ENCODE data around the gene UQCR11. TPM values are rescaled to one million over a fixed set of nuclear protein-coding genes. Genes with fewer than 3 reads are reported as not detected.

Gene UQCR11
- total RNA-seq, 1 donor from 2014 or later, result 81.9 TPM

DNA sequence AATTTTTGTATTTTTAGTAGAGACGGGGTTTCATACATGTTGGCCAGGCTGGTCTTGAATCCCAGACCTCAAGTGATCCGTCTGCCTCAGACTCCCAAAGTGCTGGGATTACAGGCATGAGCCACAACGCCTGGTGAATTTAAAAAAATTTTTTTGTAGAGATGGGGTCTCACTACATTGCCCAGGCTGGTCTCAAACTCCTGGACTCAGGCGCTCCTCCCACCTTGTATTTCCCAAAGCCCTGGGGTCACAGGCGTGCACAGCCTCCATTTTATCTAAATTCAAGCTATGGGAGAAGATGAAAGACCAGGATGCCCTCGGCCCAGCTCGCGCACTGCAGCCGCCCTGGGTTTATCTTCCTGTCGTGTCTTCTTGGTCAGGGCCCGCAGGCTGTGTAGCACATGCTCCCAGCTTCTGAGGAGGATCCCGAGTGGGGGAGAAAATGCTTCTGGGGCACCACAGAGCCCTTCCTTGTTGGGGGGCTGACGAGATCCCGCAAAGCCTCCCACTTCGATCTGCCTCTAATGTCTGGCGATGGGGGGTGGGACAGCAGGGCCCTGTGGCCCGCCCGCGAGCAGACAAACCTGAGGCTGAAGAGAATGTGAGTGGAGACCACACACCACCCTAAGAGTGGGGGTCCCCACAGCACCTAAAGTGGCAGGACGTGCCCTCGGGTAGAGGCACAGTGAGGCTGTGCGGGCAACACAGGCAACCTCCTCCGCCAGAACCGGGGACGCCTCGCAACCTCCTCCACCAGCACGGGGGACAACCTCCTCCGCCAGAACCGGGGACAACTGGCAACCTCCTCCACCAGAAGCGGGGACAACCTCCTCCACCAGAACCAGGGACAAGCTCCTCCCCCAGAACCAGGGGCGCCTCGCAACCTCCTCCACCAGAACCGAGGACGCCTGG, 31.3 kb upstream of the UQCR11 start:
- no peak for DNase-seq (ENCODE audit: low read depth, low spot score)

DNA sequence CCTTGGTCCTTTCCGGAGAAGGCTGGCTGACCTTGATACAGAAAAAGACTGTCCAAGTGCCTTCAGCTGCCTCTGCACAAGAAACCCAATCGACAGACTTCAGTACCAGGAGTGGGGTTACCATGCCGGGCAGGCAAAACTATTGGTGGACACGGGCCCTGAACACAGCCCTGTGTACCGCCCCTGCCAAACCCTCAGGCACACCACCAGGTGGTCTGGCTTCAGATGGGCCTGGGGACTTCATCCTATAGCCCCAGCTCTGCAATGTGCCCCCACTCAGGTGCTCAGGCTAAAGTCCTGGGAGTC, 29.6 kb upstream of the UQCR11 start:
- no peak for DNase-seq (ENCODE audit: low read depth, low spot score)

DNA sequence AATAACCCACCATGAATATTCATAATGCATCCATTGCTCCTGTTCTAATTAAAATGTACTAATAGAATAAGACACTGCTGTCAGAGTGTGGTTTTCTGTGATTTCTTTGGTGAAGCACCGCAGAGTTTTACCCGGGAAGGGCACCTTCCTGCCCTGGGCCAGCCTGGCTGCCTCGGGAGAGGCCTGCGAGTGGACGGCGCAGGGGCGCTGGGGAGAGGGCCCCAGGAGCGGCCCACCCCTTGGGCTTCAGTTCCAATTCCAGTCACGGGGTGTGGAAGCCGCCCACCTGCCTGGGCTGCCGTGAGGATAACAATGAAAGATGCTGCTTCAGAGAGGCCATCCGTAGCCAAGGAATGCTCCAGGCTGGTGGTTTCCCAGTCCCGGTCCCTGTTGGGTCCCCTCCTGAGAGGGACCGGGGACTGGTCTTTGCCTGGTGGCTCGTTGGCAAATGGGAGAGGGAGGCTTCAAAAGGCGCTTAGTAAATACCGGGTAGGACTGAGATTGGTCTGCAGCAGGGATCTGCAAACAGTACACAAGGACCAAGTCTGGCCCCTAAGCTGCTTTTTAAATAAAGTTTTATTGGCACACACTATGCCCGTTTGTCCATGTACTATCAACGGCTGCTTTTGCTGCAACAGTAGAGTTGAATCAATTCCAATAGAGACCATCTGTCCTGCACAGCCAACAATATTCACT, 29.1 kb upstream of the UQCR11 start:
- no peak for DNase-seq (ENCODE audit: low read depth, low spot score)

DNA sequence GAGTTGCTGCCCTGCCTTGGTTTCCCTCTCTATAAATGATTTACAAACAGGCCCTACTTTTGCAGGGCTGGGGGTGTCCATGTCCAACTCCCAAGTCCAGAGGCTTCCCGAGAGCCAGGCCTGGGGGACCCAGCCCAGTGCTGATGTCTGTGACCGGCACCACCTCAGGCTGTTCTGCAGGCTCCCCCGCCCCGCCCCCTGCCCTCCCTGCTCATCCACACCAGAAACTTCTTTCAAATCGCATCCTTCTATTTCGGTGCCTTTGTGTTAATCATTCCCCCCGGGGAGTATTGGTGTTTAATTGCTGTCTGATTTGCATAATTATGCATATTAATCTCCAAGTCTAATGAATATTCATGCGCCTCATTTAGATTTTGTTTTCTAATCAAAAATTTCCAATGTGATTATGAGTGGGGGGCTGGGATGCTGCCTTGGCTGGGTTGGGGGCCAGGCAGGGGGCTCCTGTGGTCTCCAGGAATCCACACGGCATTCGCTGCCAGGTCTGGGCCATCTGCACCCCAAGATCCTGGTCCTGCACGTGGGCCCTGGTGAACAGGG, 28.1 kb upstream of the UQCR11 start:
- no peak for DNase-seq (ENCODE audit: low read depth, low spot score)

DNA sequence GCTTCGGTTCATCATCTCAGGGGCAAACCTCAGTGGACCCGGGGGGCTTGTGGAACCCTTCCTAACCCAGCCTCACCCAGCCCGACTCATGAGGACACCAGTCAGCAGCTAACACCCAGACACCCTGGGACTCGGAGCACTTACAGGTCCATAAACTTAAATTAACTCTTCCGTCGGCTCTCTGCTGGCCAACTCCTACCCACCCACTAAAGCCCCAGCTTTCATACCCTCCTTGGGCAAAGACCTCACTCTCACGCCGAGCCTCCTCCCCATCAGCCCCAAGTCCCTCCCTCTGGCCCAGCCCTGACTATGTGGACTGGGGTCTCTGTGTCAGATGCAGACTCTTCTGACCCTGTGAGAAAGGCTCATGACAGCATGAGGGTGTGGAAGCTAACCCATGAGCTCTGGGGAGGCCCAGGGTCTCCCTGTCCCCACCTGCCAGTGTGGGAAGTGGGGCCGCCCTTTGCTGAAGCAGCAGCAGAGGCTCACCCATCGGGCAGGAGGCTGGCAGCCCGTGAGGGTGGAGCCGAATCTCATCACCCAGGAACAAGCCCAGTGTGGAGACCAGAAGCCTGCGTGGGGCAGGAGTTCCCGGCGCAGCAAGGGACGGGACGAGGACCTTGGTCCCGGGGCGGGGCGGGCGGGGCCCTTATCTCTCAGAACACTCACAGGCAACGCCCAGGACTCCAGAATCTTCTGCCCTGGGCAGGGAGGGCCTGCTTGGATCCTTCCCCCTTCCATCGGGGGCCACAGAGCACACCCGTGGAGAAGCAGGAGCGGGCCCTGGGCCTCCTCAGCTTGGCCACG, 27.4 kb upstream of the UQCR11 start:
- no peak for DNase-seq (ENCODE audit: low read depth, low spot score)

DNA sequence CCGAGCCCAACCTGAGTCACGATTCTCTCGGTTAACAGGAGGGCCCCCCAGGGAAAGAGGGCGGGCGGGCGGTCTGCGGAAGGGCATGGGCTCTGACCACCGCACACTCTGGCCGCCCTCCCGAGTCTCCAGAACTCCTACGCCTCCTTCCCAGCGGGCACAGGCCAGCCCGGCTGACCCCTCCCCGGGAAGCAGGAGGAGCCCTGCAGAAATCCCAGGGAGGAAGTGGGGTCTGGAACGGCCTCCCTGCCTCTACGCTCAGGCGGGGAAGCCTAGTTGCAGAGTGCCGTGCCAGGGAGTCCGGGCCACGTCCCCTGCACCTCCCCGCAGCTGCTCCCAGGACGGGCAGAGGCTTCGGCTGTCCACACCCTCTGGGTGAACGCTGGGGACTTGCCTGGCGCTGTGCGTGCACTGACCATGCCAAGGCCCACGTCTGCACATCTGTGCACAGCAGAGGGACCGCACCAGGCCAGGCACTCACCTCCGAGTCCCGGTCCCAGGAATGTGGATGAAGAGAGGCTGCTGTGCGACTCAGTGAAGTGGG, 26.4 kb upstream of the UQCR11 start:
- DNase-seq (ENCODE audit: low read depth, low spot score), result no peak

DNA sequence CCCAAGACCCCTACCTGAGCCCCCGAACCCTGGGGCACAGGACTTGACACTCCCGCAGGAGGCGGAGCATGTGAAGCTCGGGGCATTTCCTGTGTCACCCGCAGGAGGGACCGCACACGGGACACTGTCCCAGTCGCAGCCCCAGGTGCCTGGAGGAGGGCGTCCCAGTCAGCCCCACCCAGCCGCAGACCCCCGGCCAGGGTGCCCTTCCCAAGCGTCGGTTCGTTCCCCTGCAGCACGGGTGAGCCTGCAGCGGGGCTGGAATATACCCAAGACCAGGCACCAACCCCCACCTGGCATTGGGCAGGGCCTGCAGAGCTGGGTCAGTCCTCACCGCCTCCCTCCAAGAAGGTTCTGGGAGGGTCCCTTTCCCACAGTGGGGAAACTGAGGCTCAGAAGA, 25.5 kb upstream of the UQCR11 start:
- no peak for DNase-seq (ENCODE audit: low read depth, low spot score)

DNA sequence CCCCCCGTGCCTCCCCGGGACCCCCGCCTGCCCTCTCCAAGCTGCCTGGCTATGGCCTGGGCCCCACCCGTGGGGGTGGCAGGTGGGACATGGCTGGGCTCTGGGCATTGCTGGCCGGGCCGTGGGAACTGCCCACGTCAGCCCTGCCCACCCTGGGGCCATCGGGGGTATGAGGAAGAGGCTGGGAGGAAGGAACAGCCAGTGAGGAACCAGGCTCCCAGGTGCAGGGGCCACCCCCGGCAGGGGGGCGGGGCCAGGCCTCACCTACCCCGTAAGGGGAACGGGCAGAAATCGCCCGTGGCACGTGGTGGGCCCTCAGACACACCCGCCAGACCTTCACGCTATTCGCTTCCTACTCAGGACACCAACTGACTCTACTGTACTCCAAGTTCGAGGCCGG, 24.8 kb upstream of the UQCR11 start:
- DNase-seq (ENCODE audit: low read depth, low spot score), result no peak

DNA sequence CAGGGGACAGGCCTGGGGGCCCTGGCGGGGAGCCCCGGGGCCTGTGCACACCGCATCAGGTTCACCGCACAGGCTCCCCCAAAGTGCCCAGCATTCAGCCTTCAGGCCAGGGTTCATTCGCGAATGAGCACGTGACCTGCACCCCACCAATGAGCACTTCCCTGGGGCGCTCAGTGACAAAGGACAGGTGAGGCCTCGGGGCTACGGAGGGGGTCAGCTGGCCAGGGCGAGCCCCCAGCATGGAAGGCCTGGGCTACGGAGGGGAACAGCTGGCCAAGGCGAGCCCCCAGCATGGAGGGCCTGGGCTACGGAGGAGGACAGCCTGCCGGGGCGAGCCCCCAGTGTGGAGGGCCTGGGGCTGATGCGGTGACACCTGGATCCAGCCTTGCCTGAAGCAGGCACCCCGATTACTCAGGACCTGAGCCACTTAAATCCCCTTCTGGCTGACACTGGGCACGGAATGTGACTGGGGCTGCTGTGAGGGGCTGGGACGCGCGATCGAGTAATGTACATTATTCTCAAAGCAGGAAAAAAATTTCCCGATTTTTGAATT, 24.1 kb upstream of the UQCR11 start:
- DNase-seq (ENCODE audit: low read depth, low spot score), result no peak

DNA sequence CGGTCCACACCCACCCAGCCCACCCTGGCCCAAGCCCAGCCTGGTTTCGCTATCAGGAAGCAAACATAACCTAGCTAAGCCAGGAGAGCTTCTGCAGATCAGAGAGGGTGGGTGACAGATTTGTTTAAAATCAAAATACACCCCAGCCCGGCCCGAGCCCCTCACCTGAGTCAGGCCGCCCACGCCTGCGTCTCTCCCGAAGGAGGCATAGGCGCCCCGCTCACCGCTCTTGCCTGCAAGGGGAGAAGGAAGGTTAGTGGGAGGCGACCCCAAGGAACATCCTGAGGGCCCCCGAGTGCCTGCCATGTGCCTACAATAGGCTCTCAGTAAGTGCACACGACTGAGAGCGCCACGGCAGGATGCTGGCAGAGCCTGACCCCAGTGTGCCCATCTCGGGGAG, 21.9 kb upstream of the UQCR11 start:
- DNase-seq (ENCODE audit: low read depth, low spot score), result no peak

DNA sequence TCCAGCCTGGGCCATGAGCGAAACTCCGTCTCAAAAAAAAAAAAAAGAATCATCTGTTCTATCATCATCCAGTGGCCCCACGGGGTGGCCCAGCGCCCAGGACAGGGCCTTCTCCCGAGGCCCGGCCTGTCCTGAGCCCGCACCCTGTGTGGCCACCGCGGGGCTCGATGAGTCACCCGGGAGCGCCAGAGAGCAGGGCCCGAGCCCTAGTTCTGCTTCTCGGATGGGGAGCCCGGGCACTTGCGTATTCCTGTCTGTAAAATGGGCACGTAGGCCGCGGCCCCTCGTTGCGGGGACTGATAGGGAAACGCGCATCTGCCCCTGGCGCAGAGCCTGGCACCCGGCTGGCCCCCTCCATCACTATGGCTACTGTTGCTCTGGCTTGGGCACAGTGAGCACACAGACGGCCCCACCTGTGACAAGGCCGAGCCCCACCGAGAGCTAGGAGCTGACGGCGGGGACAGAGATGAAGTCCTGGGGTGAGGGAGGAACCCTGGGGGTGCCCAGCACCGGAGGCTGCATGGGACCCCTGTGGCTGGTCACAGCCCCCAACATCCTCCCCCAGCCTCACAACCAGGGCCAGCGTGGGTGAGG, 21.3 kb upstream of the UQCR11 start:
- no peak for DNase-seq (ENCODE audit: low read depth, low spot score)

DNA sequence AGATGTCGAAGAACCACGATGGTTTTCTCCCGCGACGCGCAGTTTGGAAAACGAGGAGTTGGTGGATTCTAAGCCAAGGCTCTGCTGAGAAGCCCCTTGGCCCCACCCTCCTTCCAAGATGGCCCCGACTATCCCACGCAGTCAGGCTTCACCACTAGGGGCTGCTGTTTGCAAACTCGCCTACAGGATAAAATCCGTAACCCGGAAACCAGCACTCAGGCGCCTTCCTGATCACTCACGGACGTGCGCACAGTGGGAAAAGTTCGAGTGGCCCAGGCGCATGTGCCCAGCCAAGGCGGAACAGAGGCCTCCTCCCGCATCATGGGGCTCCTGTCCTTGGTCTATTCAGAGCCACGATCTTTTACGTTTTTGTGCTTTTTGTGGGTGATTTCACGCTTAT, 19.2 kb upstream of the UQCR11 start:
- DNase-seq (ENCODE audit: low read depth, low spot score), result peak; percentile 29

DNA sequence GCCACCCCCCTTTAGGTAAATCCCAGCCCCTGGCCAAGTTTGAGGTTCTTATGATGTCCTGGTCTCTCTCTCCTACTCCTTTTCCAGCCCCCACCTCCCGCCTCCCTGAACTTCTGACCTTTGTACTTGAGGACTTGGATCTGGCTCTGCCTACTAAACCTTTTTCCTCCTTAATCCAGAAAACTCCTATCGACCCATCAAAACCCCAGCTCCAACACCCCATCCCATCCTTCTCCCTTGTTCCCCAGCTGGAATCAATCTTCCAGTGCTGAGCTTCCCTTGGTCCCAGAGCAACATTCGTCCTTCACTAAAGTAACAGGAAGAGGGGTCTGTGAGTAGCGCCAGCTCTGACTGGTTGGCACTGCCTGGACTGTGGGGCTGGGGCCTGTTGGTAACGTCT, 17.3 kb upstream of the UQCR11 start:
- DNase-seq (ENCODE audit: low read depth, low spot score), result no peak

DNA sequence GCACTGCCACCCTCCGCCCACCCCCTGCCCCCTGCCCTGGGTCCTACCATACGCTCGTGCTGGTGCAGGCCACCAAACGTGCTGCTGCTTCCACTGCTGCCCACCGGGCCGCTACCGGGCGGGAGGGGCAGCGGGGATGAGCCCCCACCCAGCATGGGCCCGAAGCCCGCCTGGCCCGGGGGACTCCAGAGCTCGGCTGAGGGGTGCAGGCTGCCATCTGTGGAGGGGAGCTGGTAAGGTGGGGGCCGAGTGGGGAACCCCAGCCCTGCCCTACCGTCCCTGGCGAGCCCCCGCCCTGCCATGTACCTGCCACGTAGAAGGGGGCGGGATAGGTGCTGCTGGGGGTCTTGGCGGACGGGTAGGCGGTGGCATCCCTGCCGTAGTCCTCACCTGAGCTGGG, 16.7 kb upstream of the UQCR11 start:
- no peak for DNase-seq (ENCODE audit: low read depth, low spot score)

DNA sequence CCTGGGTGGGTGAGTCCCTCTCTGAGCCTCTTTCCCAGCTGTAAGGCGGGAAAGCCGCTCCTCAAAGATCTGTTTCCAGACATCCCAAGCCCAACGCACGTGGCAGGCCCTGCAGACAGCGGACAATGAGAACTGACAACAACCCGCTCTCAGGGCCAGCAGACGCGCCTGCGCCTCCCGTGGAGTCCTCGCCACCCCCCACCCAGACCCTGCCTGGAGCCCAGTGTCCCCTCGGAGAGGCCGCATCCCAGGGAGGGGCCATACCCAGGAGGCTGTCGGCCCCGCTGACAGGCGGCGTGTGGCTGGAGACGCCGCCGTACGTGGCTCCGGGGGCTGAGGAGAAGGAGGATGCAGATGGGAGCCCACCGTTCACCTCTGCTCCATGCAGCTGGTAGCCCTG, 16.3 kb upstream of the UQCR11 start:
- no peak for DNase-seq (ENCODE audit: low read depth, low spot score)

DNA sequence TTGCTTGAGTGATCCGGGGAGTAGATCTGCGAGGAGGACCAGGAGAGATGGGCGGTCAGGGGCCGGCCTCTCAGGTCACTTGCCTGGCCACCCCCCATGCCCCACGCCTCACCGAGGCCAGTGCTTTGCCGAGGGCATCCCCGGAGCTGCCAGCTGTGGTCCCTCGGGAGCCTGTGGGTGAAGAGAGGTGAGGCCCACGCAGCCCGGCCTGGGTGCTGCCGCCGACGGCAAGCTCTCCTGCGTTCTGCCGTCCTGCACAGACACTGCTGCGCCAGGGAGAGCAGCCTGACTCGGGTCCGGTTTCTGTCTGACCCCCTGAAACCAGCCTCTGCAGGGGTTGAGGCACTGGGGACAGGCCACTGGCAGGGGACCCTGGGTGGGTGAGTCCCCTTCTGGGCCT, 15.8 kb upstream of the UQCR11 start:
- DNase-seq (ENCODE audit: low read depth, low spot score), result no peak

DNA sequence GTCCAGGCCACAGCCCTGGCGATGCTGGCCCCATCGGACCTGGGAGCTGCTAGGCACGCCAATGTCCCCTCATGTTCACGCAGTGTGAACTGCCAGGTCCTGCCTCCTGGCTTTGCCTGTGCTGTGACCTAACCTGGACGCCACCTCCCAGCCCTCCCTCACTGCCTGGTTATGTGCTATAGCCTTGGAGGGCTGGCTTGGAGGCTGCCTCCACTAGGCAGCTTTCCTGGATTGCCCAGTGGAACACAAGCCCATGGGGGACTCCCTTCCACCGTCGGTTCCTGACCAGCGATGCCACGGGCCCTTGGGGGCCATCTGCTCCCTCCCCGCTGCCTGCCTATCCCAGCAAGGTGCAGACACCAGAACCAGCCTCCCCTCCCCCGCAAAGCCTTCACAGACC, 15.2 kb upstream of the UQCR11 start:
- DNase-seq (ENCODE audit: low read depth, low spot score), result no peak

DNA sequence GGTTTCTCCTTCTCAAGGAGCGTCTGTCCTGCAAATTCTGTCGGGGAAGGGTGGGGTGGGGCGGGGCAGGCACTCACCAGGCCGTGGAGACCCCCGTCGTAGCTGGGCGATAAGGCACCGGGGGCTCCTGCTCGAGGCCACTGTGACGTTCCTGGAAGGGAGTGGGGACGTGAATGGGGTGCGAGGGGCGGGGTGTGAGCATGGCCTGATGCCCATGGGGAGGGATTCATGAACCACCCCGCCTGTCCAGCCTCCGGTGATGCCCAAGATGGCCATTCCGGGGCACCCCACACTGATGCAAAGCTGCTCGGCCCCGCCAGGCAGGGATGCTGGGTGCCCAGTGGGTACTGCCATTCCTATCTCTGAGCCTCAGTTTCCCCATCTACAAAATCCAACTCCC, 14.4 kb upstream of the UQCR11 start:
- DNase-seq (ENCODE audit: low read depth, low spot score), result no peak

DNA sequence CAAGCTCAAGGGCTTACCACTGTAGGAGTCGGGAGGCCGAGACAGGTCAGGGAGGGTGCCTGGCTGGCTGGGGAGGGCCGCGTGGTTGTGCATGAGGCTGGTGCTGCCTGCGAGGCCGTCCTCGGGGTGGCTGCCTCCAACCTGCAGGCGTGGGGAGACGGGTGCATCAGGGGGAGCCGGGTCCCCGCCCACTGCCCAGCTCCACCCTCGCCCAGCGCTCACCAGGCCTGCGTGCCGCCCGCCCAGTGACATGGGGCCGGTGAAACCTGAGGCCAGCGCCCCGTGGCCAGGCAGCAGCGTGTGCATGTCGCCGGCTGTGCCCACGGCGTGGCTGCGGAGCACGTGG, 13.8 kb upstream of the UQCR11 start:
- no peak for DNase-seq (ENCODE audit: low read depth, low spot score)

DNA sequence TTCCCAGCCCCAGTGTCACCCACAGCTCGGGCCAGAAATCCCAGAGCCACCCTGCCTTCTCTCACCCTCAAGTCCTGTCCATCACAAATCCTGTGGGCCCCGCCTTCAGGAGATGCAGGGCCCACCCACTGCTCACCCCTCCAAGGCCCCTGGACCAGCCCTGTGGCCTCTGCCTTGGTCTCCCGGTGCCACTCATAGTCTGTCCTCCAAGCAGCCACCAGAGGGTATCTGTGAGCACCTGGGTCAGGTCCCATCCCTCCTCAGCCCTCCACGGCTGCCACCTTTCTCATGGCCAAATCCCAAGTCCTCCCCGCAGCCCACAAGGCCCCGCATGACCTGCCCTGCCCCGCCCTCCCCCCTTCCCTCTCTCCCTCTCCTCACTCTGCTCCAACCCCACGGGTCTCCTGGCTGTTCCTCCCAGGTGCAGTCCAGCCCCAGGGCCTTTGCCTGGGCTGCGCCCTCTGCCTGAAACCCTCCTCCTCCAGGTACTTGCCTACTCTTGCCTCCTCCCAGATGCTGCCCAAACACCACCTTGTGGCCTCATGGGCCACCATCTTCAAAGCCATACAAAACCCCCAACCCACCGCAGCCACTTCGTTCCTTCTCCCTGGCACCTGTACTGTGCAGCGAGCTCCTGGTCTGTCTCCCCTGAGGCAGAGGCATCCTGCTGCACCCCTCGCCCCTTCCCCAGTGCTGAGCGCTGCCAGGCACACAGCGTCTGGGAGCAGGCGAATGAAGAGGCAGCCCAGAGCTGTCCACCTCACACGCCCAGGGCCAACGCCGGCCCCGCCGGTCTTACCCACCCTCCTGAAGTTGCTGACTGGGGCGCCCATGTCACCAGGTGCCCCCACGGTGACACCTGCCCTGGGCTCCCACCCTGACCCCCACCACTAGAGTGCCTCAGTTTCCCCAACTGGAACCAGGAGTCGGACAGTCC, 13.2 kb upstream of the UQCR11 start:
- no peak for DNase-seq (ENCODE audit: low read depth, low spot score)

Measured in pulmonary artery endothelial cell (primary cell).